Choroid plexus epithelial cell (primary cell): ENCODE results near the gene POP4.

Experiments
- DNase-seq: peaks from one replicate; pipeline ENCODE4 v3.0.0-alpha.2; 2010; ENCODE audit warnings: low read depth
- H3K4me3 ChIP-seq: 2 replicates; pipeline ENCODE4 v1.5.1; 2011; ENCODE audit warnings: low read depth, mild to moderate bottlenecking, control low read depth, low read length, moderate library complexity
- CTCF ChIP-seq: conservative IDR thresholded peaks from 2 replicates; pipeline ENCODE4 v1.5.1; 2011; ENCODE audit warnings: low read depth, mild to moderate bottlenecking, control low read depth, inconsistent platforms, low read length, moderate library complexity

Gene POP4

GRCh38 chr19:29618434-29618833 lies 12.4 kb downstream of the POP4 start:
- no peak overlapping the region for H3K4me3 ChIP-seq
- no peak for DNase-seq
- TF ChIP-seq CTCF, result no peak

DNA sequence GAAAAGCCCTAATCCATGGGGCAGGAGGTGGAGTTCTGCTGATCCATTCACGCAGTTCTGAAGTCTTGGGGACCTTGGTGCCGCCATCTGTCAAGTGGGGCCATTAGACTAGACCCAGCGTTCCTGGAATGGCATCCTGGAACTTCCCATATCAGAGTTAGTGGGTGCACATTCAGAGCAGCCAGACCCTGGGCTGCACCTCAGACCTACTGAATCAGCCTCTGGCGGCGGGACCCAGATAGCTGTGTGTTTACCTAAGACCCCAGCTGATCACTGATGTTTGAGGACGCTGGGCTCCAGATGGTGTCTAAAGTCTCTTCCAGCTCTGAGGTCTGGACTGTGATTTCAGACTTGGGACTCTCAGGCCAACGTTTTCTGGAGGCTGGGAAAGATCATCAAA lies 12.8 kb downstream of the POP4 start:
- TF ChIP-seq CTCF, result no peak
- no peak for DNase-seq
- no peak overlapping the region for H3K4me3 ChIP-seq

GRCh38 chr19:29620931-29621351 lies 14.9 kb downstream of the POP4 start:
- no peak overlapping the region for H3K4me3 ChIP-seq
- DNase-seq, result peak; percentile 19
- no peak for TF ChIP-seq CTCF

DNA sequence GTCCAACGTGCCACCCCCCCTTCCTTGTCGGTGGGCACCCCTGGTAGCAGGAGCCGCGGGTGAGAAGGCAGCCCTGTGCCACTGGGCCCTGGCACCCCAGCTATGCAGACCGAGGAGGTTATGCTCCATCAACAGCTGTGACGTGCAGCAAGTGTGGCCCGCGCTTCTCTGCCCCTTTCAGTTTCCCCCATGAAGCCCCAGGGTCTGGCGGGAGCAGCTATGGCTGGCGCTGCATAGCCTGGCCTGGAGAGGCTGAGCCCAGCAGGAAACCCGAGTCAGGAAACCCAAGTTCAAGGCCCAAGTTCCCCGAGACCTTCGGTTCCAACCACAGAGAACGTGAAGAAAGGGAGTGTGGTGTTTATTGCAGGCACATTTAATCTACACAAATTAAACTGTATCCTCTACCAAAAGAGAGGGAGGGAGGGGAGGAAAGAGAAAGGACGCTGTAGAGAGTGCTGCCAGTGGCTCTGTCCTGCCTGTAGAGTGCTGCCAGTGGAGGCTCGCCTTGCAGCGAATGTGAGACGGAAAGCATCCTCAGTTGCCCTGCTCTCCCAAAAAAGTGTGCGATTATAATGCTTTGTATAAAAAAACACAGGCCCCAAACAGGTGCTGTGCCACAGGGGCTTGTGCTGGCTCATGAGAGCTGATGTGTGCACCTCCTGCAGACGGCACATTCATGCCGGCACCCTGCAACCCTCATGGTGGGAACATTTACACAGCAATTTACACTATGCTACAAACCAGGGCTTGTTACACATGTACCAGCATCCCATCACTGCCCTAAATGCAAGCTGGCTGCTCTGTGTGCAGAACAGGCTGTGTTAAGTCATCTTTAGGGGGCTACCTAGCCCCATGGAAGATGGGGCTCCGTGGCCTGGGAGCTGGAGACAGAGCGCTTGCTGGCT lies 16.3 kb downstream of the POP4 start:
- TF ChIP-seq CTCF, result no peak
- H3K4me3 ChIP-seq, result no peak overlapping the region
- DNase-seq, result peak; percentile 49

GRCh38 chr19:29623726-29624488 lies 17.8 kb downstream of the POP4 start:
- no peak for DNase-seq
- no peak overlapping the region for H3K4me3 ChIP-seq
- TF ChIP-seq CTCF, result no peak

- TF ChIP-seq CTCF, result no peak
- no peak for DNase-seq
- H3K4me3 ChIP-seq, result no peak overlapping the region
These were observed 18.6 kb downstream of the POP4 start for GRCh38 chr19:29624489-29625185.
